Measurements from ENCODE around the gene INTS11.

GRCh38 chr1:1340185-1340584 lies 15.7 kb upstream of the INTS11 start:
- TF ChIP-seq ARNT (IDR thresholded peaks at IDR 0.05) (no peak), DPF2 (CRISPR knock-in tag; IDR thresholded peaks at IDR 0.05; ENCODE audit: borderline replicate concordance, low read depth) (no peak), ZNF660 (CRISPR knock-in tag; IDR thresholded peaks at IDR 0.05; ENCODE audit: borderline replicate concordance, low read depth) (no peak), MAX (IDR thresholded peaks at IDR 0.05) (no peak), TAF1 (CRISPR knock-in tag; IDR thresholded peaks at IDR 0.05) (no peak), CTCF (CRISPR knock-in tag; IDR thresholded peaks at IDR 0.05) (no peak), ZNF777 (CRISPR knock-in tag; IDR thresholded peaks at IDR 0.05) (no peak), AFF4 (CRISPR knock-in tag; IDR thresholded peaks at IDR 0.05) (no peak), KDM4B (CRISPR knock-in tag; IDR thresholded peaks at IDR 0.05) (no peak), SP1 (IDR thresholded peaks at IDR 0.05) (no peak), SP1 (CRISPR knock-in tag; IDR thresholded peaks at IDR 0.05) (no peak), TCF7L2 (IDR thresholded peaks at IDR 0.05; ENCODE audit: low read depth, low read length) (no peak)
